GM21423 (cell line): ENCODE results near the gene IL20RA.
"Not testable (repeated sequence)": the region's sequence is repeated elsewhere in the genome, so short reads cannot be mapped to it uniquely, and the experiment has no call there.

Experiments
- ATAC-seq: cut with Tn5 transposase; IDR thresholded peaks from one replicate; pipeline ENCODE4 v1.9.1; 2021; ENCODE audit warnings: mild to moderate bottlenecking, moderate library complexity; ENCODE audit not compliant: unreplicated experiment

IL20RA gene

GRCh38 chr6:137044366-137045221 lies at the start of gene IL20RA:
IL20RA (minus strand) TSS chr6:137044965; CDS start chr6:137044728, 237 bp downstream.
- ATAC-seq, result no peak

DNA sequence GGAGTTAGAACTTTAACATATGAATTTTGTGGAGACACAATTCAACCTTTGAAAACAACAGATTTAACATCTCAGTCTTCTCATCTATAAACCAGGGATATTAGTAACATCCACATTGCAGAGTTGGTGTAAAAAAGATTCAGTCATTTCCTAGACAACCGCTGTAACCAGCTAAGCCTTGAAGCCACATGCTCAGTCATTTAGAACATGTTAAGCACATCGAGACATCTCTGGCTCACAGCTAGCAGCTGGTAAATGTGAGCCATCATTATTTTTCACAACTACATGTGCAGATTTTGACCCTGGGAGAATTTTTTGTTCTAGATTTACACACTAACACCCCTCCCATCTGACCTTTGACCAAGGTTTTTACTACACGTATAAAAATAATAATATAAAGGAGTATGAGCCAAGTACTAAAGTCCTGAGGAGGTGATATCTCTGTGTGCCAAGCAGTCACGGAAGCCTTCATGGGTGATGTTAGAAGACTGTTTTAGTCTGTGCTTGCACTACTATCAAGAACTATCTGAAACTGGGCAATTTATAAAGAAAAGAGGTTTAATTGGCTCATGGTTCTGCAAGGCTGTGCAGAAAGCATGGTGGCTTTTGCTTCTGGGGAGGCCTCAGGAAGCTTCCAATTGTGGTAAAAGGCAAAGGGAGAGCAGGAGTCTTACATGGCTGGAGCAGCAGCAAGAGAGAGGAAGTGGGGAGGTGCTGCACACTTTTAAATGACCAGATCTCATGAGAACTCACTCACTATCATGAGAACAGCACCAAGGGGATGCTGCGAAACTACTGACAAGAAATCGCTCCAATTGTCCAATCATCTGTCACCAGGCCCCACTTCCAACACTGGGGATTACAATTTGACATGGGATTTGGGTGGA lies 48.7 kb upstream of the IL20RA start:
- ATAC-seq, result no peak

- ATAC-seq, result no peak
These were observed 47.3 kb upstream of the IL20RA start for GRCh38 chr6:137092018-137092417.

GRCh38 chr6:137089305-137089704 lies 44.5 kb upstream of the IL20RA start:
- ATAC-seq, result no peak

- peak; percentile 42 for ATAC-seq
These were observed 43.1 kb upstream of the IL20RA start for GRCh38 chr6:137087902-137088301.

- no peak for ATAC-seq
These were observed 41.3 kb upstream of the IL20RA start for GRCh38 chr6:137086031-137086430.

DNA sequence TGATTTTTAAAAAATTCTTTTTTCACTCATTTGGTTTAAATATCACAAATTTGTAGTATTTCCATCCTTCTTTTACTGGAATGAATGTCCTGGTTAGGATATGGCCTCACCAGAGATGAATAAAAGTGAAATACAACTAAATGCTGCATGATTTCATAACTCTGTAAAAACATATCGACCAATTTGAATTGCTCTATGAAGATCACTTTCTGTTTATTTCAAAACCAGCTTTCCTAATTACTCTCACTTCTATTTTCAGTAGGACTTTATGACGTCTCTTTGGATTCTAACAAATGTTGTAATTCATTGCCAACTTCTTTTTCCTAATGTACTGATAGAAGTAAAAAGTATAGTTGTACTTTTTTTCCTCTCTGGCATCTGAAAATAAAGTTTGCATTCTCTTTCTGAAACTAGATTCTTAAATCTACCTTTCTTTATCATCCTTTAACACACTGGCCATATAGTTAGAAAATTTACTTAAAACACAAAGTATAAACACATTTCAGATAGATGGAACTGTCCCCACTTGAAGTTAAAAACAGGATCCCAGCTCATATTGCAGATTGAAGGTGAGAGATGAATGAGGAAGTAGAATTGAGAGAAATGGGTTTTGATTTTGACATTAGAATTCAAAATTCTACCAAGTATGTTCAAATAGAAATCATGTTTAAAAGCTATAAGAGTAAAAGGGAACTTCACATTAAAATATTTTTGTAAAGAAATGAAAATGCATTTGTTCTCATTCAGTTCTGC lies 40.3 kb upstream of the IL20RA start:
- ATAC-seq, result no peak

- no peak for ATAC-seq
These were observed 39.3 kb upstream of the IL20RA start for GRCh38 chr6:137084090-137084489.

DNA sequence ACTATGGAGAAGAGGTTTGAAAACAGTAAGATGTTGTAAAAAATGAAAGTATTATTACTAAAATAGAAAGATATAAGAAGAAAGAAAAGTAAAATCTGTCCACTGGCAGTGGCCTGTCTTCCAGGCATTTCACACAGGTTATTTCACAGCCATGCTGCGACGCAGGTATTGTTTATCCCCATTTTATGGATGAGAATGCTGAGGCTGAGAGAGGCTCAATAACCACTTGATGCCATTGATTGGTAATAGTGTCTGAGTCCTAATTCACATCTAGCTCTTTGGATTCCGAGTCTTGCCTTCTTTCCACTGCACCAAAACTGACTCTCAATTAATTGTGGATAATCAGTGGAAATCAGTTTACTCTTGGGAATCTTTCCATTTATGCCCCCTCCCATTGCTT lies 37.2 kb upstream of the IL20RA start:
- ATAC-seq, result no peak

DNA sequence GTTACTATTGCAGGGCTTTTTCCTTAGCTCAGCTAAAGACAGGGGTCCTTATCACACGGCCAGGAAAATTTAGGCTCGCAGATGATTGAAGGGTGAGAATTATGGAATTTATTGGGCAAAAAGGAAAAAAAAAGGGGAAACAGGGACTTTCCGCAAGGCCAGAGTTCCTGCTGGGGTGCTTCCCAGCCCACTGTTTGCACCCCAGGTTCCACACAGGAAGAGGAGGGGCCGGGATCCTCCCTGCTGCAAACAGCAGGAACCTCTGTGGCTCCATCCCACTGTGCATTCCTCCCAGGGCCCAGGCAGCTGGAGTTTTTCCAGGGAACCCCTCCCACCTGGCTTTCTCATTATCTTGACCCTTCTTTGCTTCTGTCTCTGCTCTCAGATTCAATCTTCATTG lies 35.9 kb upstream of the IL20RA start:
- no peak for ATAC-seq

DNA sequence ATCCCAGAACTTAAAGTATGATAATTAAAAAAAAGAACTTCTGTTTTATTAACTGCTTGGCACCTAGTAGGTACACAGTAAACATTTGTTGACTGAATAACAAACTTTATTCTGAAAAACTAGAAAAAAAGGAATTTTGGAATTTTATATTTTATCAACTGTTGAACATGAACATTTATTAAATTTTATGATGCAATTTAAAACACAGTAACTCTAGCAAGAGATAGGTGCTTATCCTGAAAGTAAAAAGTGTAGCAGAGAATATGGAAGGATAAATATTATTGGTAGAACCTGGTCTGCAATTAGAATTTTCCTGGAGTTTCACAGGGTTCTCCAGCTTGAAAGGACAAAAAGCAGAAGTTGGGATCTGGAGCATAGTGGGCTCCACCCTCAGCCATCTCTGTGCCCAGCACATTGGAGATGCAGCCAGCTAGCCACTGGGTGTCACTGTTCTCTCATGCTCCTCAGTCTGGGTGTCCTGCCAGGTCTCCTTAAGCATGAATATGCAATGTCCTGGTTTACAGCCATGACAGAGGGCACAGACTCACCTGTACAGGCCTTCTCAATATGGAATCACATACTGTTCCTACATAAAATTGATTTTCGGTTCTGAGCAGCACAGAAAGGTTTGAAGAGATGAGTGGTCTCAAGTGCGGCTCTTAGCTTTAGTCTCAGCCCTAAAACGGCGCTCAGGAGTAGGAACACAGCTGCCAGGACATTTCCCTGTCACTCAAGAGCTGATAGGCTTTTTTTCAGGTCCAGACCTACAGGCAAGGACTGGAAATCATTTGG lies 31.7 kb upstream of the IL20RA start:
- ATAC-seq, result peak; percentile 99

DNA sequence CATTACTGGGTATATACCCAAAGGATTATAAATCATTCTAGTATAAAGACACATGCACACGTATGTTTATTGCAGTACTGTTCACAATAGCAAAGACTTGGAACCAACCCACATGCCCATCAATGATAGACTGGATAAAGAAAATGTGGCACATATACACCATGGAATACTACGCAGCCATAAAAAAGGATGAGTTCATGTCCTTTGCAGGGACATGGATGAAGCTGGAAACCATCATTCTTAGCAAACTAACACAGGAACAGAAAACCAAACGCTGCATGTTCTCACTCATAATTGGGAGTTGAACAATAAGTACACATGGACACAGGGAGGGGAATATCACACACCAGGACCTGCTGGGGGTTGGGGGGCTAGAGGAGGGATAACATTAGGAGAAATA lies 31.0 kb upstream of the IL20RA start:
- not testable (repeated sequence) for ATAC-seq

GRCh38 chr6:137070303-137070702 lies 25.5 kb upstream of the IL20RA start:
- no peak for ATAC-seq

DNA sequence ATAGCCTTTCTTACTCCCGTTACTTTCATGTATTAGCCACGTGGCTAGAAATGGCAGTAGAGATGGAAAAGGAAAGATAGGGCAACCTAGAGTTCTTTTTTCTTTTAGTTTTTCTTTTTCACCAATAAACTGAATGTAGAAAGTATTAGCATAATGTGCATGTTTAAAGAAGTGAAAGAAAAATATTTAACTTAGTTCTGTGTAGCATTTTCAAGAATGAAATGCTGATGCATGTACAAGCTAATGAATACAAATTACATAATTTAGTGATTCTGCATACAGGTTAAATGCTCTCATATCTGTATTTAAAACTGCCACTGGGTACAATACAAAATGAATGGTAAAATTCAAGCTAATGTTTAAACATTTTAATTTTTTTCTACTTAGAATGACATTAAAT lies 22.6 kb upstream of the IL20RA start:
- ATAC-seq, result no peak

- no peak for ATAC-seq
These were observed 13.3 kb upstream of the IL20RA start for GRCh38 chr6:137058037-137058436.

DNA sequence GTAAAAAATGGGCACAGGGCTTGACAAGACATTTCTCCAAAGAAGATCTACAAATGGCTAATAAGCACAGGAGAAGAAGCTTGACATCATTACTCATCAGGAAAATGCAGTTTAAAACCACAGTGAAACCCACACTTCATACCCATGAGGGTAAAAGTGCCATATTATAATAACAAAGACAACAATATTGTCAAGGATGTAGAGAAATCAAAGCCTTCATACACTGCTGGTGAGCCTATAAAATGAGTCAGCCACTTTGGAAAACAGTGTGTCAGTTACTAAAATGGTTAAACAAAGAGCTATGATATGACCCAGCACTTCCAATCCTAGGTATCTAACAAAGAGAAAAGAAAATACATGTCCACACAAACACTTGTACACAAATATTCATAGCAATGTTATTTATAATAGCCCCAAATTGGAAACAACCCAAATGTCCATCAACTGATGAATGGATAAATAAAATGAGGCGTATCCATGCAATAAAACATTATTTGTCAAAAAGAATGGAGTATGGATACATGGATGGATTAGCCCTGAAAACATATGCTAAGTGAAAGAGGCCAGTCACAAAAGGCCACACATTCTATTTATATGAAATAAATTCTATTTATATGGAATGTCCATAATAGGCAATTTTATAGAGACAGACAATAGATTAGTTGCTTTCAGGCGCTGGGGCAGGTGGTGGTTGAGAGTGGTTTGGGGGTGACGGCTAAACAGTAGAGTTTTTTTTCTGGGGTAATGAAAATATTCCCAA lies 11.5 kb upstream of the IL20RA start:
- no peak for ATAC-seq

DNA sequence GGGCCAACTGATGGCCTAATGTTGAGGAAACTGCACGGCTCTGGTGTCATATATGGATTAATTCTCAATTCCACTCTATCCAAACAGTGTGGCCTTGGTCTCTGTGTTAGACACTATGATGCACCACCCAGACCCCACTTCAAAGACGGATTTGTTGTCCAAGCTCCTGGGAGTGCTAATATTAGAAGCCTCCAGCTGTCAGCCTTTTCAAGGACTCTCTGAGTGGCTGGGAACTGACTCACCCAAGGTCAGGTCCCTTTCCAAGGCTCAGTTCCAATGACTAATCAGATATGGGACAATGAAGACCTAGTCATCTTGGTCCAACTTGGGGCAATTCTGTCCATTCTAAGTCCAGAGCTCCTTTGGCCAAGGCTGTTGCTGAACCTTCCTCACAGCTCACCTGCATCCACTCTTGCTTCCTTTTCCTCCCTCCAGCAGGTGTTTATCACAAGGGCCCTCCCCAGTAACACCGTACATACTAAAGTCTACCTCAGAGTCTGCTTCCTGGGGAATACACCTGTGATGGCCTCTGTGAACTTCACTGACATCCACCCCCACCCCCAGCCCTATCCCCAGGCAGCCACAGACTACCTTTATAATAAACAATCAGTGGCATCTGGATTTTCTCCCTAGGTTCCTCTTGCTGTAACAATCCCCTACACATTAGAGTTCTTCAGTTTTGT lies 7.2 kb upstream of the IL20RA start:
- no peak for ATAC-seq

- no peak for ATAC-seq
These were observed 4.3 kb upstream of the IL20RA start for GRCh38 chr6:137049095-137049494.

DNA sequence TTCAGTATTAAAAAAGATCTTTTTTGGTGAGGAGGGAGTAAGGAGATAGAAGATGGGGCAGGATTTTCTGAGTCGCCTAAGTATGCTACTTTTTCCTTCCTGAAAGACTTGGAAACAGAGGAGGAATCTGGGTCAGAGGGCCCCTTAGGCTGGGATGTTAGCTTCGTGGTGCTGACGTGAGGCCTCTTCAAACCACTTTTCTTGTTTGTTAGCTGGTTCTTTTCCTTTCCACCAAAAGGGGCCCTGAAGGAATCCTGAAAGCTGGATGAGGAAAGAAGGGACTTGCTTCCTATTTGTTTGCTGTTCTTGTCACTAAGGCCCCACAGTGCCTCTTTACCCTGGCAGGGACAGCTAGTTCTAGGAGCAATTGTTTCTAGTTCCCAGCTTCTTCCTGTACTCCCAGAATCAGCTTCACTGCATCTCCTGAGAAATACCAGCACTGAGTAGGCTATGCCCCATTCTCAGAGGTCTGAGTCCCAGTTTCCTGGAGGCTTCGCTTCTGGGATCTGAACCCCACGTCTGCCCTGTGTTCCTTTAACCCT lies 2.2 kb upstream of the IL20RA start:
- no peak for ATAC-seq
